UCSD-AML1 (cell line): ENCODE data around the gene MASP2.
"Not testable (repeated sequence)": the region's sequence is repeated elsewhere in the genome, so short reads cannot be mapped to it uniquely, and the experiment has no call there.

Source experiments
- DNase-seq: peaks from one replicate; lab custom pipeline; 2025; ENCODE audit not compliant: unreplicated experiment; lab: John Stamatoyannopoulos, UW

MASP2 gene

DNA sequence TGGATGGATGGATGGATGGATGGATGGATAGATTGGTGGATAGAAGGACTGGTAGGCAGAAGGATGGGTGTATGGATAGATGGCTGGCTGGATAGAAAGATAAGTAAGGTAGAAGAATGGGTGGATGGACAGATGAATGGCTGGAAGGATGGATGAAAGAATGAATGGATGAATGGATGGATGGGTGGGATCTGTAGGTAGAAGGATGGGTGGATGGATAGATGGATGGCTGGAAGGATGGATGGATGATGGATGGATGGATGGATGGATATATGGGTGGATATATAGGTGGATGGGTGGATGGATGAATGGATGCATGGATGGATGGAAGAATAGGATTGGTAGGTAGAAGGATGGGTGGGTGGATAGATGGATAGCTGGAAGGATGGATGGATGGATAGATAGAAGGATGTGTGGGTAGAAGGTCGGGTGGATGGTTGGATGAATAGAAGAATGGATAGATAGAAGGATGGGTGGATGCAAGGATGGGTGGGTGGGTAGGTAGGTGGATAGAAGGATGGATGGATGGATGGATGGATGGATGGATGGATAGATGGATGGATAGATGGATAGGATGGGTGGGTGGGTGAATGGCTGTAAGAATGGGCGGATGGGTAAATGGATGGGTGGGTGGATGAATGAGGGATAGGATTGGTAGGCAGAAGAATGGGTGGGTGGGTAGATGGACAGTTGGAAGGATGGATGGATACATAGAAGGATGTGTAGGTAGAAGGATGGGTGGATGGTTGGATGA, 7.5 kb downstream of the MASP2 start:
- DNase-seq = no peak

DNA sequence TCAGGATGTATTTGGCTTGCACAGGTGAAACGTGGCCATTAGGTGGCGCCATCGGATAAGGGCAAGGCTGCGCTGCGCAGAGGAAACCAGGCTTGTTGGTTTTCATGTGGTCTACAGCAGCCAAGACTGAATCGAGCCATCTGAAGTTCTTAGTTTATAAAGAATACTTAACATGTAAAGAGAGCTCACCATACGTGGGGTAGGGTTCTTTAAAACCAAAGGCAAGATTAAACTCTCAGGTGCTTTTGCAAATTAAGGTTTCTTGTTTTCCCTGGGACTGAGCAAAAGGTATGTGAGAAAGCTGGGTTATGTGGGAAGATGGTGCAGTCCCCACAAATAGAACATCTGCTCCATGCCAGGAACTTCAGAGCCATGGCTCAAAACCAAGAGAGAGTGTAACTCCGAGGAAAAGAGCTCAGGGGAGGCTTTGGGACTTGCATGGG, 9.3 kb downstream of the MASP2 start:
- DNase-seq = peak; percentile 81

DNA sequence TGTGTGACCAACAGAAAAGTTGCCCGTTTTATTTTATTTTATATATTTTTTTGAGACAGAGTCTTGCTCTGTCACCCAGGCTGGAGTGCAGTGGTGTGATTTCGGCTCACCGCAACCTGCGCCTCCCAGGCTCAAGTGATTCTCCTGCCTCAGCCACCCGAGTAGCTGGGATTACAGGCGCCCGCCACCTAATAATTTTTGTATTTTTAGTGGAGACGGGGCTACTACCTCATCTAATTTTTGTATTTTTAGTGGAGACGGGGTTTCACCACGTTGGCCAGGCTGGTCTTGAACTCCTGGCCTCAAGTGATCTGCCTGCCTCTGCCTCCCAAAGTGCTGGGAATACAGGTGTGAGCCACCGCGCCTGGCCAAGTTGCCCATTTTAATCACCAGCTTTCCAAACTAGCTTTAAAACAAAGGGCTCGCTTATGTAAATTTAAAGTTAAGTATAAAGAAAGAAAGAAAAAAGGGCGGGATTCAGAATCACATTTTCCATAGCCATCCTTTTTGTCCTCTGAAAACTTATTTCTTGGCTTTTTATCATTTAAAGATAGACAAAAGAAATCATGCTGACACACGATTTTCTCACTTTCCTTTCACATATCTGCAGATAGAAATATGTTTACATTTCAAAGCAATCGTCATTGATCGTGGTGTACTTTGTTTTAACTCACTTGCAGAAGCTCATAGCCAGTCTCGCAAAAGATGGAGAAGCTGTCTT, 9.9 kb downstream of the MASP2 start:
- not testable (repeated sequence) for DNase-seq

DNA sequence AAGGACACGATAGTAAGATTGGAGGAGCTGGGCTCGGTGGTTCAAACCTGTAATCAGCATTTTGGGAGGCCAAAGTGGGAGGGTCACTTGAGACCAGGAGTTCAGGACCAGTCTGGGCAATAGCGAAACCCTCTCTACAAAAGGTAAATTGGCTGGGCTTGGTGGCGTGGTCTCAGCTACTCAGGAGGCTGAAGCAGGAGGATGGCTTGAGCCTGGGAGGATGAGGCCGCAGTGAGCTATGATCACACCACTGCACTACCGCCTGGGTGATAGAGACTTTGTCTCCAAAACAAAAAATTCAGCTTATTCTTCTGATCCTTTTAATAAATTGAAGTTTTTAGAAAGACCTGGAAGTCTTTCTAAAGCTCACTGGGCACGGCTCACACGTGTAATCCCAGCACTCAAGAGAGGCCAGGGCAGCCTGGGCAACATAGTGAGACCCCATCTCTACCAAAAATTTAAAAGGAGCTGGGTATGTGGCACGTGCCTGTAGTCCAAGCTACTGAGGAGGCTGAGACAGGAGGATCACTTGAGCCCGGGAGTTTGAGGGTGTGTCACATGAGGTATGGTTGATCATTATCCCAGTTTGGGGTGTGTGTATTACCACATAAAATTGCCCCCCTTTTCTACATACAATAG, 15.3 kb downstream of the MASP2 start:
- no peak for DNase-seq

DNA sequence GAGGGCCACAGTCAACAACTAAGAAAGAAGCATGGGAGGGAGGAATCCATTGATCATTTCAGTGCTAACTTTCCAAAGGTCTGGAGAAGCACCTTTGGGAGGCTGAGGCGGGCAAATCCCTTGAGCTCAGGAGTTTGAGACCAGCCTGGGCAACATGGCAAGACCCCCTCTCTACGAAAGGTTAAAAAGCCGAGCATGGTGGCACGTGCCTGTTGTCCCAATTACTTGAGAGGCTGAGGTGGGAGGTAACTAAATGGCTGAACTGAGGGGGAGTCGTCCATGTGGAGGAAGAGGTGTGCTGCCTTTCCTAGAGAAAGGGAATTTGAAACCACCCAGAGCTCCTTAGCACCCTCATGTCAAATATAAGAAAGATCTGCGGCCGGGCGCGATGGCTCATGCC, 16.2 kb downstream of the MASP2 start:
- no peak for DNase-seq

DNA sequence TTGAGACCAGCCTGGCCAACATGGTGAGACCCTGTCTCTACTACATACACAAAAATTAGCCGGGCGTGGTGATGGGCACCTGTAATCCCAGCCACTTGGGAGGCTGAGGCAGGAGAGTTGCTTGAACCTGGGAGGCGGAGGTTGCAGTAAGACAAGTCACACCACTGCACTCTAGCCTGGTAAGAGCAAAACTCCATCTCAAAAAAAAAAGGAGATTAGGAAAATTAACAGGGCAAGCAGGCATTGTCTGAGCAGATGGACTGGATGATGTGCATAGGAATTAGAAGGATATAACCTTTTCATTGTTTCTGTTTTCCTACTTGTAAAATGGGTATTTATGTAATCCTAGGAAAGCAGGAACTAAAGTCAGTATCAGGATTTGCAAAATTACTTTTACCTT, 19.0 kb downstream of the MASP2 start:
- DNase-seq = no peak

DNA sequence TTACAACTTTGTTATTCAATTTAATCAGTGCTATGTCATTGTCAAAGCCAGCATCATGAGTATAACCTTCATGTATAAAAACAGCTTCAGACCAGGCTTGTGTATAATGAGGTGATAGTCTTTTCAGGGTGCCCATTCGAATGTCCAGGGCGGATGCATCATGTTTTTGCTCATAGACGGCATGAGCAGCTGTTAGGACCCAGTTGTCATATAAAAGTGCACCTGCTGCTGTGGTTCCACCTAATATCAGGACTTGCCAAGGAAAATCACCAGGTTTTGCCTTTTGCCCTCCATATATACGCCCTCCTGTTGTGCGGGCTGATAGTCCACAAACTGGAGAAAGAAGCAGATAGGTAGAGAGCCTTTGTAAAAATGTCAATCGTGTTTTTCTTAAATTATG, 19.7 kb downstream of the MASP2 start:
- DNase-seq = no peak

DNA sequence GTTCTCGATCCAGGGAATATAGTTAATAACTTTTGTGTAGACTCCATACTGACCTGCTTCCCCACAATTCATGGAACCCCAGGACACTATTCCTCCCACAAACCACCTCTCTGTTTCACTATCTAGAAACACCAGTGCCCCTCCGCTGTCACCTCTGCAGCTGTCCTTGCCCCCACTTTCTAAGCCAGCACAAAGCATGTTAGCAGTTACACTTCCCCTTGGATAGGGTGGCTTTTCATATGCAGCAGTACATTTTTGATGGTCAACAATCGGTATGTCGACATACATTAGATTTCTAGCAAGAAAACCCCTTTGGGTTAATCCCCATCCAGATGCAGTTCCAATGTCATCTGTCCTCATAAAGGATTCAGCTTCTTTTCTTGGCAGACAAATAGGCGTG, 20.1 kb downstream of the MASP2 start:
- DNase-seq = no peak

DNA sequence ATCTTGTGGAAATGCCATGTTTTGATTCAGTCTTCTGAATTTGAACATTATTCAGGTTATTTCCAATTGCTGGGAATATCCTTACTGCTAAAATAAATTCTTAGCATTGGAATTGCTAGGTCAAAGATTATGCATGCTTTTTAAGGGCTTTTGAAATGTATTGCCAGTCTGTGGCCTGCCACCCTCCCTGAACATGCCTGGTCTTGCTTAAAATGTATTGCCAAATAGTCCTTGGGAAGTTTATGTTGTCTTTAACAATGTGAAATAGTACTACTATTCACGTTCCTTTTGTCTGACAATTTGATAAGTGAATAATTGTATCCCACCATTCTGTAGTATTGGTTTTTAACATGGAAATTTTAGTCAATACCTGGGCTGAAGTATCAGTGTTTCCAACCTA, 21.0 kb downstream of the MASP2 start:
- DNase-seq = no peak

DNA sequence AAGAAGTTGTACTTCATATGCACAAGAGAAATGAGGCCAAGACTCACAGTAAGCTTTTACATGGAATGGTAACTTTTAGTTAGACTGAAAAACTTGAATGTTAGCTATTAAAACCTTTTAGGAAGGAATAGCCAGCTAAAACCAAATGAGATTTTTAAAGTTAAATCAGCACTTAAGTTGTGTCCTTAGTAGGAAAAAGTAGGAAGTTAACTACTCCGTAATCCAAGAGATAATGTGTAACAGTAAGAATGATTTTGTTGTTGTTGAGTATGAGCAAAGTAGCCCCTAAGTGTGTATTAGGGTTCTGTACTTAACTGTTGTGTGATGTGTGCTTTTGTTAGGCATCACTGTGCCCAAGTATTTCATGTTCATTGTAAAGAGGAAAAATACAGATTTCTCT, 21.4 kb downstream of the MASP2 start:
- no peak for DNase-seq

DNA sequence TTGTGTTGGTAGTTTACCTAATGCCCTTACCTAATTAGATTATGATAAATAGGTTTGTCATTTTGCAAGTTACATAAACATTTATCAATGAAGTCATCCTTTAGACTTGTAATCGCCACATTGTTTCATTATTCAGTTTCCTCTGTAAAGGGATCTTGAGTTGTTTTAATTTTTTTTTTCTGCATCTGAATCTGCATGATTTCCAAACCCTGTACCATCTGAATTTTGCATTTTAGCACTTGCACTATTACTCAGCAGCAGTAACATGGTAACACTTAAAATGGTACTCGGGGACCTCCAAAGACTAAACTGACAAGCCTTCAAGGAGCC, 22.2 kb downstream of the MASP2 start:
- no peak for DNase-seq

DNA sequence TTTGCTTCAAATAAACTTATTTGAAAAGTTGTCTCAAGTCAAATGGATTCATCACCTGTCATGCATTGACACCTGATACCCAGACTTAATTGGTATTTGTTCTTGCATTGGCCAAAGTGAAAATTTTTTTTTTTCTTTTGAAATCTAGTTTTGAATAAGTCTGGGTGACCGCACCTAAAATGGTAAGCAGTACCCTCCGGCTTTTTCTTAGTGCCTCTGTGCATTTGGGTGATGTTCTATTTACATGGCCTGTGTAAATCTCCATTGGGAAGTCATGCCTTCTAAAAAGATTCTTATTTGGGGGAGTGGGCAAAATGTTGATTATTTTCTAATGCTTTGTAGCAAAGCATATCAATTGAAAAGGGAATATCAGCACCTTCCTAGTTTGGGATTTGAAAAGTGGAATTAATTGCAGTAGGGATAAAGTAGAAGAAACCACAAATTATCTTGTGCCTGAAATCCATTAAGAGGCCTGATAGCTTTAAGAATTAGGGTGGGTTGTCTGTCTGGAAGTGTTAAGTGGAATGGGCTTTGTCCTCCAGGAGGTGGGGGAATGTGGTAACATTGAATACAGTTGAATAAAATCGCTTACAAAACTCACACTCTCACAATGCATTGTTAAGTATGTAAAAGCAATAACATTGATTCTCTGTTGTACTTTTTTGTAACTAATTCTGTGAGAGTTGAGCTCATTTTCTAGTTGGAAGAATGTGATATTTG, 22.7 kb downstream of the MASP2 start:
- DNase-seq = no peak

DNA sequence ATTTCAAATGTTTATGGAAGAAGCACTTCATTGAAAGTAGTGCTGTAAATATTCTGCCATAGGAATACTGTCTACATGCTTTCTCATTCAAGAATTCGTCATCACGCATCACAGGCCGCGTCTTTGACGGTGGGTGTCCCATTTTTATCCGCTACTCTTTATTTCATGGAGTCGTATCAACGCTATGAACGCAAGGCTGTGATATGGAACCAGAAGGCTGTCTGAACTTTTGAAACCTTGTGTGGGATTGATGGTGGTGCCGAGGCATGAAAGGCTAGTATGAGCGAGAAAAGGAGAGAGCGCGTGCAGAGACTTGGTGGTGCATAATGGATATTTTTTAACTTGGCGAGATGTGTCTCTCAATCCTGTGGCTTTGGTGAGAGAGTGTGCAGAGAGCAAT, 23.8 kb downstream of the MASP2 start:
- no peak for DNase-seq

DNA sequence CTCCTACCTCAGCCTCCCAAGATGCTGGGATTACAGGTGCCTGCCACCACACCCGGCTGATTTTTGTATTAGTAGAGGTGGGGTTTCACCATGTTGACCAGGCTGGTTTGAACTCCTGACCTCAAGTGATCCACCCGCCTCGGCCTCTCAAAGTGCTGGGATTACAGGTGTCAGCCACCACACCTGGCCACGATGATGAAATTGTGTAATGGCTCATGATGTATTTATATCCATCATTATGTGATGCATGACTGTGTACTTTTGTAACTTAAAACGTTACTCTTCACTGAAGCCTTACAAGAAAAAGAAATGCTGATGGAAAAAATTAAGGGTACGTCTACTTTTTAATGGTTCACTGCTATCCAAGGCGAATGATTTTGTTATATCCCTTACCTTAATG, 27.1 kb downstream of the MASP2 start:
- DNase-seq = no peak

DNA sequence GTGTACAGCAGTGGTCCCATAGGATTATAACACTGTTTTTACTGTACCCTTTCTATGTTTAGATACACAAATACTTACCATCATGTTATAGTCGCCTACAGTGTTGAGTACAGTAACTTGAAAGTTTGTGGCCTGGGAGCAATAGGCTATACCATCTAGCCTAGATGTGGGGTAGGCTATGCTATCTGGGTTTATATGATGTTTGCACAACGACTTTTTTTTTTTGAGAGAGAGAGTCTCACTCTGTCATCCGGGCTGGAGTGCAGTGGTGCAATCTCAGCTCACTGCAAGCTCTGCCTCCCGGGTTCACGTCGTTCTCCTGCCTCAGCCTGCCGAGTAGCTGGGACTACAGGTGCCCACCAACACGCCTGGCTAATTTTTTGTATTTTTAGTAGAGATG, 27.7 kb downstream of the MASP2 start:
- DNase-seq = not testable (repeated sequence)

DNA sequence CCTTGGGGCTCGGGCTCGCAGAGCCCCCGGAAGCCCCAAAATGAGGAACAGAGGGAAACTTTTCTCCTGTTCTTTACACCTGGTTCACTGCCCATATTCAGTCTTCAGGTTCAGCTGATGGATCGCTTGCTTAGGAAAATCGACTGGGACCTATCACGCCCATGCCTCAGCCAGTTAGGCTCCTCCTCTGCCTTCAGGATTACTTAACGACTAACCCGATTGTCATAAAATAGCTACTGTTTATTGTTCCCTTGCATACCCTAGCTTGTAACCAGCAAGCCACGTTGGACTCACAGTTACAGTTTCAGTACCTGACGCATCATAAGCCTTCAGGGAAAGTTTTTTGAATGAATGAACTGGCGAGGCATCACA, 33.9 kb downstream of the MASP2 start:
- no peak for DNase-seq

DNA sequence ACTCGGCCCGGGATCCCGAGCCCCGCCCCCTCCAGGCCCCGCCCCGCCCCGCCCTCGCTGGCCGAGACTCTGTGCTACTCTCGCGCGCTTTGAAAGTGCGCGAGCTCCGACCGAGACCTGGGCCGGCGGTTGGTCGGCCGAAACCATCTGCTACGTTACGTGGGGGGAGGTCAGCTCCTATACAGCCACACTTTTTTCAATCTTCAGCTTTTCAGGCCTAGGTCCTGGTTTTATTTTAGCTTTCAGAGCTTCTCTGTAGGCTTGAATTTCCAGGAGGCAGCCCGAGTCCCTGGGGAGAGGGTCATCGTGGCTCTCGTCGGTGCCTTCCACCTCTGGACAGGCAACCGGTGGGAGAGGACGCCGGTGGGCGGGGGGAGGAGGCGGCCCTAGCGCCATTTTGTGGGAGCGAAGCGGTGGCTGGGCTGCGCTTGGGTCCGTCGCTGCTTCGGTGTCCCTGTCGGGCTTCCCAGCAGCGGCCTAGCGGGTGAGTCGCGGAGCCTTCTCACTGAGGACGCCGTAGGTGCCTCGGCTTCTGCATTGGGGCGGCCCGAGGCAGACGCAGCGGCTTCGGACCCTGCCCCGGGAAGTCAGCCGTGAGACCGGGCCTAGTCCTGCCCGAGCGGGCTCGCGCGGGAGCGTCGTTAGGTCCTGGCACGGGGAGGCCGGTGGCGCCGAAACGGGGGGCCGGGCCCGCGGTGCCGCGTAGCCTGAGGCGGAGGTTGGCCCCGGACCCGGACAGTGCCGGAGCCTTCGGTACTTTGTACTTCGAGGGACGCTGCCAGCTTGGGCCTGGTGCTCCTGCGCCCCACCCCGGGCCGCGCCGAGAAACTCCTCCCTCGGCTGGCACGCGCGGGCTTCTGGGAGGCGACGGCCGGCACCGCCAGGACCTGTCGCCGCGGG, 34.5 kb downstream of the MASP2 start, which contains the start of gene TARDBP:
Gene TARDBP (plus strand): TSS at position 395 of the 900 bp plus-strand sequence. CDS start 1,074 bp downstream, outside the sequence.
- DNase-seq = peak; percentile 93

DNA sequence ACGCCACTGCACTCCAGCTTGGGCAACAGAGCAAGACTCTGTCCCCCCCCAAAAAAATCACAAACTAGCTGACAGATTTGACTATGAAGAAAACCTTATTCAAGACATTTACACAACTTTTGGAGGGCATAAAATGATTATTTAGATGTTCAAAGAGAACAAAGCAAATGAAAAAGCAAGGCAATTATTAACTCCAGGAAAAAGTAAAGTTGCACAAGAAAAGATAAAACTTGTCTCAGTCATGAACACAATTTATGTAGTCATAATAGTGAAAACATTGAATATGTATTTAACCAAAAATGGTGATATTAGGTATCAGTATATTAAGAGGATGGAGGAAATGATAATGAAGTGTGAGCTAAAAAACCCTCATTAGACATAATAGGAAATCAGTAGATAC, 46.5 kb downstream of the MASP2 start:
- no peak for DNase-seq

DNA sequence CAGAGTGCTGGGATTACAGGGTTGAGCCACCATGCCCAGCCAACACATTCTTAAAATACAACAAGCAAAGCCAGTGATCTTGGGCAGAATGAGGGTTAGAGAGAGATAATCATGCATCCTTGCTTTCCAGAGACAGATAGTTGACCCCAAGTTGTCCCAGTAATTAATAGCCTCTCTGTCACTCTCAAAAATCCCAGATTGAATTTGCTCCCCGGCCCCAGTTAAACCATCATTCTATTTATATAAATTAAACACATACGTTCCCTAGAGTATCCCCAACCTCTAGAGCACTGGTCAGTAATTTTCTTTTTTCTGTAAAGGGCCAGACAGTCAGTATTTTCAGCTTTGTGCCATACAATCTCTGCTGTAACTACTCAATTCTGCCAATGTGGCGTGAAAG, 50.9 kb downstream of the MASP2 start:
- no peak for DNase-seq

DNA sequence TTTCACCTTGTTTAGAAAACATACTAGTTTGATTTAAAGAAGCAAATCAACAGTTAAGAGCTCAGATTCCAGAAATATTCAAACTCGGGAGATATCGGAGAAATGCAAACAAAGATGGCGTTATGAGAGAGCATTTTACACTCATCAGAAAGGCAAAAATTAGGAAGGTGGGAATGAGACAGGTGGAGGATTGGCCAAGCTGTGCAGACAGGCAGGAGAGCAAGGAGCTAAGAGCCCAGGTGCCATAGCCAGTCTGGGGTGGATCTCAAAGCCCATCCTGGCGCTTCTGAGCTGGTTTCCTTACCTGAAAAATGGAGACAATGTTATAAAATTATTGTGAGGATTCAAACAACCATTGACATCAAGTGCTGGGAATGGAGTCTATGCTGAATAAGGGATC, 54.2 kb downstream of the MASP2 start:
- no peak for DNase-seq

DNA sequence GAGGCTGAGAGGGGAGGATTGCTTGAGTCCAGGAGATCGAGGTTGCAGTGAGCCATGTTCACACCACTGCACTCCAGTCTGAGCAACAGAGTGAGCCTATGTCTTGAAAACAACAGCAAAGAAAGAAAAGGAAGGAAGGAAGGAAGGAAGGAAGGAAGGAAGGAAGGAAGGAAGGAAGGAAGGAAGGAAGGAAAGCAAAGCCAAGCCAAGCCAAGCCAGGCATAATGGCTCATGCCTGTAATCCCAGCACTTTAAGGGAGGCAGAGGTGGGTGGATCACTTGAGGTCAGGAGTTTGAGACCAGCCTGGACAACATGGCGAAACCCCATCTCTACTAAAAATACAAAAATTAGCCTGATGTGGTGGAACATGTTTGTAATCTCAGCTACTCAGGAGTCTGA, 55.0 kb downstream of the MASP2 start:
- not testable (repeated sequence) for DNase-seq
